Measurements from ENCODE around the gene ANGPTL5. TPM values are rescaled to one million over a fixed set of nuclear protein-coding genes. Genes with fewer than 3 reads are reported as not detected.
"Not testable (repeated sequence)": the region's sequence is repeated elsewhere in the genome, so short reads cannot be mapped to it uniquely, and the experiment has no call there.

The ANGPTL5 gene
- polyA plus RNA-seq, 2 donors: 0.02 to 0.04 TPM

GRCh38 chr11:101866619-101867491 lies 49.5 kb downstream of the ANGPTL5 start:
- Histone ChIP-seq H3K27me3 (ENCODE audit: control insufficient read depth in 1 of 2, insufficient read depth in 2 of 2, low read length in 2 of 2) (no peaks in the 10 kb centered on the region), H3K4me1 (ENCODE audit: control insufficient read depth in 2 of 2, insufficient read depth in 2 of 2, low read length in 1 of 2) (no peaks in the 10 kb centered on the region), H3K9me3 (ENCODE audit: control insufficient read depth in 2 of 2, insufficient read depth in 1 of 2, low read depth in 1 of 2, low read length in 1 of 2) (no peaks in the 10 kb centered on the region), H3K4me3 (ENCODE audit: low read depth in 1 of 2, low read length in 2 of 2) (no peak overlapping the region), H3K36me3 (ENCODE audit: control insufficient read depth in 2 of 2, insufficient read depth in 2 of 2, low read length in 1 of 2) (no peaks in the 10 kb centered on the region), H3K27ac (ENCODE audit: low read depth in 2 of 2, low read length in 1 of 2) (no peak overlapping the region)
- 69 to 76% methylated on average over 5 of the region's 5 CpGs for WGBS, 2 donors

DNA sequence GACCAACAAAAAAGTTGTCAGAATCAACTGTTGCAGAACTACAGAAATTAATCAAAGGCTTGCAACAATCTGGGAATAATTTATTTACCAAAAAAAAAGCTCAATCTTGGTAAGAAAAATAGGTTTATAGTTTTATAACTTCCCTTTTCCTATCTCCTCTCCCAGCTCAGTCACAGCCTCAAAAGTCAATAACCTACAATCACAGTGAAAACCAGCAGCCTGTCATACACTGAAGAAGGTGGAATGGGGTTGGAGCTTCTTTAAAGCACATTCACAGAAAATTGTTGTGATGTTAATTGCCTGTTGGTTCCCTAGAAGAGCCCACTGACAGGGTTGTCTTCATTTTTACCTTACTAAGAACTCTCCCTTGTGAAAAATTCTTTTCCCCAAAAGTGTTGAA lies 52.2 kb downstream of the ANGPTL5 start:
- Histone ChIP-seq H3K27ac (ENCODE audit: low read depth in 2 of 2, low read length in 1 of 2) (no peak overlapping the region), H3K36me3 (ENCODE audit: control insufficient read depth in 2 of 2, insufficient read depth in 2 of 2, low read length in 1 of 2) (no peaks in the 10 kb centered on the region), H3K4me3 (ENCODE audit: low read depth in 1 of 2, low read length in 2 of 2) (no peak overlapping the region), H3K9me3 (ENCODE audit: control insufficient read depth in 2 of 2, insufficient read depth in 1 of 2, low read depth in 1 of 2, low read length in 1 of 2) (no peaks in the 10 kb centered on the region), H3K27me3 (ENCODE audit: control insufficient read depth in 1 of 2, insufficient read depth in 2 of 2, low read length in 2 of 2) (no peaks in the 10 kb centered on the region), H3K4me1 (ENCODE audit: control insufficient read depth in 2 of 2, insufficient read depth in 2 of 2, low read length in 1 of 2) (no peaks in the 10 kb centered on the region)

DNA sequence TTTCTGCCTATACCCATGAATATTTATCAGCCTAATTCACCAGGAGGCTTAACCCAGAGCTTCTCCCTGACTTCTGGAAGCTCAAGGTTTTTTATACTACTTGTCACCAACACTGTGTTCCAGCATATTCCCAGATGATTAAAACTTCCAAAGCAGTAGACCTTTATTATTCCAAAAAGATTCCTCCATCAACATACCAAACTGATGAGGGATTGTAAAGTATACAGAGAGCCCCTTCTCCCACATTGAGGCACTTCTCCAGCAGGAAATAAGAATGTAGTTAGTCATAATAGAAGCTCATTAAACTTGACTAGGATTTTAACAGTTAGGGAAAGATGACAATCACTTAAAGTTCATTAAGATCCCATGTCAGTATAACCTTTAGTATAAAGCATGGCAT lies 53.0 kb downstream of the ANGPTL5 start:
- no peak overlapping the region for H3K27ac ChIP-seq (ENCODE audit: low read depth in 2 of 2, low read length in 1 of 2)
- H3K27me3 ChIP-seq (ENCODE audit: control insufficient read depth in 1 of 2, insufficient read depth in 2 of 2, low read length in 2 of 2): no peaks in the 10 kb centered on the region
- H3K4me1 ChIP-seq (ENCODE audit: control insufficient read depth in 2 of 2, insufficient read depth in 2 of 2, low read length in 1 of 2): no peaks in the 10 kb centered on the region
- H3K9me3 ChIP-seq (ENCODE audit: control insufficient read depth in 2 of 2, insufficient read depth in 1 of 2, low read depth in 1 of 2, low read length in 1 of 2): no peaks in the 10 kb centered on the region
- no peak overlapping the region for H3K4me3 ChIP-seq (ENCODE audit: low read depth in 1 of 2, low read length in 2 of 2)
- H3K36me3 ChIP-seq (ENCODE audit: control insufficient read depth in 2 of 2, insufficient read depth in 2 of 2, low read length in 1 of 2): no peaks in the 10 kb centered on the region

GRCh38 chr11:101862391-101863233 lies 53.7 kb downstream of the ANGPTL5 start:
- H3K4me1 ChIP-seq (ENCODE audit: control insufficient read depth in 2 of 2, insufficient read depth in 2 of 2, low read length in 1 of 2): no peaks in the 10 kb centered on the region
- no peaks in the 10 kb centered on the region for H3K27me3 ChIP-seq (ENCODE audit: control insufficient read depth in 1 of 2, insufficient read depth in 2 of 2, low read length in 2 of 2)
- H3K27ac ChIP-seq (ENCODE audit: low read depth in 2 of 2, low read length in 1 of 2): no peak overlapping the region
- no peaks in the 10 kb centered on the region for H3K36me3 ChIP-seq (ENCODE audit: control insufficient read depth in 2 of 2, insufficient read depth in 2 of 2, low read length in 1 of 2)
- 63 to 68% methylated on average over 5 of the region's 5 CpGs for WGBS, 2 donors
- no peaks in the 10 kb centered on the region for H3K9me3 ChIP-seq (ENCODE audit: control insufficient read depth in 2 of 2, insufficient read depth in 1 of 2, low read depth in 1 of 2, low read length in 1 of 2)
- H3K4me3 ChIP-seq (ENCODE audit: low read depth in 1 of 2, low read length in 2 of 2): no peak overlapping the region

DNA sequence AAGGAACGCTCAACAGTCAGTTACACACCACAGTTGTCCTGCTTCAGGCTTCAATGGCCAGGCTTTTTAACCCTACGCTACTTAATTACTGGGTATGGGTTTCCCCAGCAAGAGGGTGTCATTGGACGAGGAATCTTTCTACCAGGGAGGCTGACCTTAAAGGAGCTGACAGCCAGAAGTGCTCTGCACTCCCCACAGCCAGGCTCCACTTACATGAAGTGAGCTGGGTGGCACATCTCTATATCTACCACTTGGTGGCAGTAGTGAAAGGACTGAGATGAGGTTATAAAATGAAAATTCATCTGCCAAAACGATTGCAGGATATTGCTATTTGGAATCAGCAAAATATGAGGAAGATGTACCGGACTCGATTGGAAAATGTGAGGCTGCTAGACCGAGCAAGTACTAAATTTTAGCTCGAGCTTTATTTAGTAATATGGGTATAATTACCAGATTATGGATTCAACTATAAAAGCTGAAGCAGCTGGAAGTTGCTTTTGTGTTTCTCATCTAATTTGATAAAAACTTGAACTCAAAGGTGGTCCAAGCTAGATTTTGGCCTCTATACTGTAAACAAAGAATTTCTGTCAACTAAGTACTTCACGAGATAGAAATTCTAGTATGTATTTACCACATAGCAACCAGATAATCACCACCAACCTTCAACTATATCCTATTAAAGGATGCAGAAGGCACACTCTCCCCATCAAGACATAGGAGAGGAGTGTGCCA lies 55.5 kb downstream of the ANGPTL5 start:
- H3K27ac ChIP-seq (ENCODE audit: low read depth in 2 of 2, low read length in 1 of 2): no peak overlapping the region
- H3K27me3 ChIP-seq (ENCODE audit: control insufficient read depth in 1 of 2, insufficient read depth in 2 of 2, low read length in 2 of 2): no peaks in the 10 kb centered on the region
- no peaks in the 10 kb centered on the region for H3K36me3 ChIP-seq (ENCODE audit: control insufficient read depth in 2 of 2, insufficient read depth in 2 of 2, low read length in 1 of 2)
- 23 to 27% methylated on average over 9 of the region's 9 CpGs for WGBS, 2 donors
- no peak overlapping the region for H3K4me3 ChIP-seq (ENCODE audit: low read depth in 1 of 2, low read length in 2 of 2)
- H3K9me3 ChIP-seq (ENCODE audit: control insufficient read depth in 2 of 2, insufficient read depth in 1 of 2, low read depth in 1 of 2, low read length in 1 of 2): no peaks in the 10 kb centered on the region
- no peaks in the 10 kb centered on the region for H3K4me1 ChIP-seq (ENCODE audit: control insufficient read depth in 2 of 2, insufficient read depth in 2 of 2, low read length in 1 of 2)

DNA sequence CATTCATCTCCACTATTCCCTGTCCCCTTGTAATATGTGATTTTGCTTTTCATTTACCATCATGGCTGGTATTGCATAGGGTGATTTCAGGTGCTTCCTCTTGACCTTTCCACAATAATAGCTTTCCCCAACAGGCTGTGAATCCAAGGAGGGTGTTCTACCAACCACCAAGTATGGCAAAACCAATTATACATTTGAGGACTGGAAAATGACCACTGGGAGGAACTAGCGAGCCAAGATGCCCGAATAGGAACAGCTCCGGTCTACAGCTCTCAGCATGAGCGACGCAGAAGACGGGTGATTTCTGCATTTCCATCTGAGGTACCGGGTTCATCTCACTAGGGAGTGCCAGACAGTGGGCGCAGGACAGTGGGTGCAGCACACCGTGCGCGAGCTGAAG lies 64.1 kb downstream of the ANGPTL5 start:
- not testable (repeated sequence) for H3K9me3 ChIP-seq (ENCODE audit: control insufficient read depth in 2 of 2, insufficient read depth in 1 of 2, low read depth in 1 of 2, low read length in 1 of 2); H3K27ac ChIP-seq (ENCODE audit: low read depth in 2 of 2, low read length in 1 of 2); H3K27me3 ChIP-seq (ENCODE audit: control insufficient read depth in 1 of 2, insufficient read depth in 2 of 2, low read length in 2 of 2); H3K36me3 ChIP-seq (ENCODE audit: control insufficient read depth in 2 of 2, insufficient read depth in 2 of 2, low read length in 1 of 2); H3K4me3 ChIP-seq (ENCODE audit: low read depth in 1 of 2, low read length in 2 of 2); H3K4me1 ChIP-seq (ENCODE audit: control insufficient read depth in 2 of 2, insufficient read depth in 2 of 2, low read length in 1 of 2)
- 92 to 94% methylated on average over 11 of the region's 11 CpGs for WGBS, 2 donors

- H3K4me3 ChIP-seq (ENCODE audit: low read depth in 1 of 2, low read length in 2 of 2): no peak overlapping the region
- H3K36me3 ChIP-seq (ENCODE audit: control insufficient read depth in 2 of 2, insufficient read depth in 2 of 2, low read length in 1 of 2): no peaks in the 10 kb centered on the region
- no peaks in the 10 kb centered on the region for H3K27me3 ChIP-seq (ENCODE audit: control insufficient read depth in 1 of 2, insufficient read depth in 2 of 2, low read length in 2 of 2)
- 14 to 17% methylated on average over 2 of the region's 2 CpGs for WGBS, 2 donors
- H3K4me1 ChIP-seq (ENCODE audit: control insufficient read depth in 2 of 2, insufficient read depth in 2 of 2, low read length in 1 of 2): no peaks in the 10 kb centered on the region
- no peak overlapping the region for H3K27ac ChIP-seq (ENCODE audit: low read depth in 2 of 2, low read length in 1 of 2)
- H3K9me3 ChIP-seq (ENCODE audit: control insufficient read depth in 2 of 2, insufficient read depth in 1 of 2, low read depth in 1 of 2, low read length in 1 of 2): peaks cover 0 to 3% of the 10 kb centered on the region in 2 donors
Measured at GRCh38 chr11:101848262-101848661, 68.1 kb downstream of the ANGPTL5 start.

DNA sequence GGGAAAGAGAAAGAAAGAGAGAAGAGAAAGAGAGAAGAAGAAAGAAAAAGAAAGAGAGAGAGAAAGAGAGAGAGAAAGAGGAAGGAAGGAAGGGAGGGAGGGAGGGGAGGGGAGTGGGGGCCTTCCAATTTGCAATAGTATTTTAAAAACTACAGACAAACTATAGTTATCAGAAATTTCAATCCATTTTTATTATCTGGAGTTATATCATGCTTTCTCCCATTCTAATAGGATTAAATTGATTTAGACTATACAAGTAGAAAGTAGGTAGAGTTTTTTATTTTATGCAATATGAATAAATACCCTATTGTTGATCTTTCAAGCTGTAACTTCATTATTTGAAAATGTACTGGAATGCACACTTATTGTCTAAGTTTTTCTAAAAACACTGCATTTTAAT lies 71.7 kb downstream of the ANGPTL5 start:
- H3K36me3 ChIP-seq (ENCODE audit: control insufficient read depth in 2 of 2, insufficient read depth in 2 of 2, low read length in 1 of 2): no peaks in the 10 kb centered on the region
- H3K27me3 ChIP-seq (ENCODE audit: control insufficient read depth in 1 of 2, insufficient read depth in 2 of 2, low read length in 2 of 2): no peaks in the 10 kb centered on the region
- peaks cover 2 to 3% of the 10 kb centered on the region in 2 donors for H3K9me3 ChIP-seq (ENCODE audit: control insufficient read depth in 2 of 2, insufficient read depth in 1 of 2, low read depth in 1 of 2, low read length in 1 of 2)
- H3K4me3 ChIP-seq (ENCODE audit: low read depth in 1 of 2, low read length in 2 of 2): no peak overlapping the region
- H3K4me1 ChIP-seq (ENCODE audit: control insufficient read depth in 2 of 2, insufficient read depth in 2 of 2, low read length in 1 of 2): no peaks in the 10 kb centered on the region
- H3K27ac ChIP-seq (ENCODE audit: low read depth in 2 of 2, low read length in 1 of 2): no peak overlapping the region

- WGBS, 2 donors: 49 to 52% methylated on average over 2 of the region's 2 CpGs
- H3K27me3 ChIP-seq (ENCODE audit: control insufficient read depth in 1 of 2, insufficient read depth in 2 of 2, low read length in 2 of 2): no peaks in the 10 kb centered on the region
- no peaks in the 10 kb centered on the region for H3K4me1 ChIP-seq (ENCODE audit: control insufficient read depth in 2 of 2, insufficient read depth in 2 of 2, low read length in 1 of 2)
- H3K36me3 ChIP-seq (ENCODE audit: control insufficient read depth in 2 of 2, insufficient read depth in 2 of 2, low read length in 1 of 2): no peaks in the 10 kb centered on the region
- H3K4me3 ChIP-seq (ENCODE audit: low read depth in 1 of 2, low read length in 2 of 2): no peak overlapping the region
- no peak overlapping the region for H3K27ac ChIP-seq (ENCODE audit: low read depth in 2 of 2, low read length in 1 of 2)
- peaks cover 2 to 3% of the 10 kb centered on the region in 2 donors for H3K9me3 ChIP-seq (ENCODE audit: control insufficient read depth in 2 of 2, insufficient read depth in 1 of 2, low read depth in 1 of 2, low read length in 1 of 2)
Measured at GRCh38 chr11:101840704-101841103, 75.6 kb downstream of the ANGPTL5 start.
